Measurements from ENCODE around the gene CNTNAP4. TPM values are rescaled to one million over a fixed set of nuclear protein-coding genes. Genes with fewer than 3 reads are reported as not detected.

Gene CNTNAP4
- total RNA-seq, 1 experiment from 2014 or later, result not detected

- Mint-ChIP-seq H3K36me3 (ENCODE audit: insufficient read depth in 1 of 3, low read depth in 3 of 3) (no peaks in the 10 kb centered on the region), H3K9me3 (no peaks in the 10 kb centered on the region), H3K27ac (no peak overlapping the region), H3K27me3 (ENCODE audit: low read depth) (peaks cover 24% of the 10 kb centered on the region), H3K4me3 (no peak overlapping the region), H3K4me1 (no peaks in the 10 kb centered on the region)
- Histone ChIP-seq H3K23ac (ENCODE audit: insufficient read length, low read depth, low read length) (no peak overlapping the region), H3K56ac (ENCODE audit: insufficient read length, low read depth, low read length) (no peak overlapping the region), H3K27me3 (ENCODE audit: insufficient read depth, low read length) (no peaks in the 10 kb centered on the region), H2BK120ac (ENCODE audit: low read depth, low read length, poor library complexity, severe bottlenecking) (no peak overlapping the region), H3K14ac (ENCODE audit: insufficient read depth, low read length) (no peak overlapping the region), H3K79me1 (ENCODE audit: insufficient read depth, low read depth, low read length, poor library complexity, severe bottlenecking) (no peaks in the 10 kb centered on the region), H2BK12ac (ENCODE audit: insufficient read length, low read depth, low read length) (no peak overlapping the region), H3K9ac (ENCODE audit: extremely low read depth, insufficient read length, low read length) (no peak overlapping the region), H2AK5ac (ENCODE audit: insufficient read length, low read length) (no peak overlapping the region), H3K4me1 (ENCODE audit: insufficient read depth, low read length) (no peaks in the 10 kb centered on the region), H4K91ac (ENCODE audit: insufficient read length, low read depth, low read length) (no peak overlapping the region), H3K27ac (ENCODE audit: insufficient read length, low read depth, low read length) (no peak overlapping the region), H3K18ac (ENCODE audit: insufficient read length, low read depth, low read length) (no peak overlapping the region), H3K9me3 (ENCODE audit: control insufficient read depth, low read depth, low read length) (no peaks in the 10 kb centered on the region), H3K23me2 (ENCODE audit: insufficient read length, low read depth, low read length, poor library complexity, severe bottlenecking) (no peaks in the 10 kb centered on the region), H3K4ac (ENCODE audit: low read depth, low read length) (no peak overlapping the region), H4K8ac (replicated peaks; ENCODE audit: insufficient read length, low read depth, low read length) (no peak overlapping the region), H3K4me2 (ENCODE audit: insufficient read depth, insufficient read length, low read length) (no peak overlapping the region), H2BK5ac (ENCODE audit: insufficient read length, low read length) (no peak overlapping the region), H2BK20ac (ENCODE audit: low read depth, low read length, poor library complexity, severe bottlenecking) (no peak overlapping the region), H2BK15ac (ENCODE audit: low read depth, low read length) (no peak overlapping the region), H4K20me1 (ENCODE audit: control insufficient read depth, insufficient read depth, insufficient read length) (no peaks in the 10 kb centered on the region), H3K79me2 (ENCODE audit: insufficient read depth, low read length) (no peaks in the 10 kb centered on the region; the same call in 1 of the 2 replicates), H3T11ph (ENCODE audit: low read length) (no peak overlapping the region), H2AFZ (ENCODE audit: low read length) (no peak overlapping the region), H4K5ac (ENCODE audit: insufficient read length, low read depth, low read length) (no peak overlapping the region)
- no peak for TF ChIP-seq CTCF (conservative IDR thresholded peaks at IDR 0.05)
- DNase-seq, result no peak
- no CpG with 5 or more reads among the region's 5 CpGs for WGBS (ENCODE audit: extremely low coverage, insufficient read length, low lambda C conversion rate)
Measured at GRCh38 chr16:76456016-76456415, 178.8 kb downstream of the CNTNAP4 start.

Data from H9 (cell line).